Parathyroid adenoma (tissue), 2 donors: Measurements from ENCODE around the gene GALNT16.

Source experiments
- H2AFZ ChIP-seq: fragments of 300-600 bp; sonication (generic); one replicate; pipeline ENCODE4 v1.7.0; 2017; ENCODE audit warnings: antibody characterized with exemption, mild to moderate bottlenecking
- H3K27ac ChIP-seq: fragments of 300-600 bp; sonication (generic); one replicate; pipeline ENCODE4 v1.7.0; 2017
- H3K27me3 ChIP-seq: fragments of 300-600 bp; sonication (generic); one replicate; pipeline ENCODE4 v1.7.0; 2017; ENCODE audit warnings: low read length; ENCODE audit not compliant: control insufficient read depth, insufficient read depth
- H3K36me3 ChIP-seq: fragments of 300-600 bp; sonication (generic); one replicate; pipeline ENCODE4 v1.7.0; 2017; ENCODE audit warnings: low read length; ENCODE audit not compliant: control insufficient read depth, insufficient read depth
- H3K4me1 ChIP-seq: fragments of 300-600 bp; sonication (generic); one replicate; pipeline ENCODE4 v1.7.0; 2017; ENCODE audit warnings: control low read depth
- H3K4me2 ChIP-seq: fragments of 300-600 bp; sonication (generic); one replicate; pipeline ENCODE4 v1.7.0; 2017; ENCODE audit warnings: low read length
- H3K4me3 ChIP-seq: fragments of 300-600 bp; sonication (generic); one replicate; pipeline ENCODE4 v1.7.0; 2017; ENCODE audit warnings: low read depth, low read length
- H3K79me2 ChIP-seq: fragments of 300-600 bp; sonication (generic); one replicate; pipeline ENCODE4 v1.7.0; 2017; ENCODE audit warnings: control low read depth
- H3K9ac ChIP-seq: fragments of 300-600 bp; sonication (generic); one replicate; pipeline ENCODE4 v1.7.0; 2017; ENCODE audit warnings: mild to moderate bottlenecking
- H3K9me3 ChIP-seq: fragments of 300-600 bp; sonication (generic); one replicate; pipeline ENCODE4 v1.7.0; 2017; ENCODE audit warnings: low read length; ENCODE audit not compliant: control insufficient read depth
- TF ChIP-seq, protein P1 (sequence below): fragments of 300-600 bp; sonication (generic); IDR thresholded peaks from one replicate; pipeline ENCODE4 v1.7.0; 2017; ENCODE audit warnings: antibody characterized with exemption, mild to moderate bottlenecking
- donor health status: primary hyperparathyroidism.

GALNT16 gene

DNA sequence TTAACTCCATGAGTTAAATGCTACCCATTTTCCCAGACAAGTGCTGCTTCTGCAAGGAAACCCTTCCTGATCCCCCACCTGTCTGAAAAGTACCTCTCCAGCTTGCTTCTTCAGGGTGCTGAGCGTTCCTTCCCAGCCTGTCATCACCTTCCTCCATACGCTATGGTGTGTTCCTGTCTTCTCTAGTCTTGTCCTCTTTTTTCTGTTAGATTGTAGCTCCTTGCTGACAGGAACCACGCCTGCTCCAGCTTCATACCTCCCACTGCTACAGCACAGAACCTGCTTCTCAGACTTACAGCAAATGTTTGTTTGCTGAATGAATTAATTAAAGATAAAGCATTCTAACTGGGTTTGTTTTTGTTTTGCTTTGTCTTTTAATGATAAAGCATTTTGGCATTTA is 99.0 kb downstream of the GALNT16 start:
- no peaks in the 10 kb centered on the region for H3K36me3 ChIP-seq
- H3K4me1 ChIP-seq = no peaks in the 10 kb centered on the region
- H3K9me3 ChIP-seq = no peaks in the 10 kb centered on the region
- H3K9ac ChIP-seq = no peak overlapping the region
- H3K27me3 ChIP-seq = no peaks in the 10 kb centered on the region
- no peak overlapping the region for H3K4me3 ChIP-seq
- no peak overlapping the region for H2AFZ ChIP-seq
- no peaks in the 10 kb centered on the region for H3K79me2 ChIP-seq
- TF ChIP-seq, protein P1, sequence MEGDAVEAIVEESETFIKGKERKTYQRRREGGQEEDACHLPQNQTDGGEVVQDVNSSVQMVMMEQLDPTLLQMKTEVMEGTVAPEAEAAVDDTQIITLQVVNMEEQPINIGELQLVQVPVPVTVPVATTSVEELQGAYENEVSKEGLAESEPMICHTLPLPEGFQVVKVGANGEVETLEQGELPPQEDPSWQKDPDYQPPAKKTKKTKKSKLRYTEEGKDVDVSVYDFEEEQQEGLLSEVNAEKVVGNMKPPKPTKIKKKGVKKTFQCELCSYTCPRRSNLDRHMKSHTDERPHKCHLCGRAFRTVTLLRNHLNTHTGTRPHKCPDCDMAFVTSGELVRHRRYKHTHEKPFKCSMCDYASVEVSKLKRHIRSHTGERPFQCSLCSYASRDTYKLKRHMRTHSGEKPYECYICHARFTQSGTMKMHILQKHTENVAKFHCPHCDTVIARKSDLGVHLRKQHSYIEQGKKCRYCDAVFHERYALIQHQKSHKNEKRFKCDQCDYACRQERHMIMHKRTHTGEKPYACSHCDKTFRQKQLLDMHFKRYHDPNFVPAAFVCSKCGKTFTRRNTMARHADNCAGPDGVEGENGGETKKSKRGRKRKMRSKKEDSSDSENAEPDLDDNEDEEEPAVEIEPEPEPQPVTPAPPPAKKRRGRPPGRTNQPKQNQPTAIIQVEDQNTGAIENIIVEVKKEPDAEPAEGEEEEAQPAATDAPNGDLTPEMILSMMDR = no peak
- H3K4me2 ChIP-seq = no peak overlapping the region
- H3K27ac ChIP-seq = no peak overlapping the region

DNA sequence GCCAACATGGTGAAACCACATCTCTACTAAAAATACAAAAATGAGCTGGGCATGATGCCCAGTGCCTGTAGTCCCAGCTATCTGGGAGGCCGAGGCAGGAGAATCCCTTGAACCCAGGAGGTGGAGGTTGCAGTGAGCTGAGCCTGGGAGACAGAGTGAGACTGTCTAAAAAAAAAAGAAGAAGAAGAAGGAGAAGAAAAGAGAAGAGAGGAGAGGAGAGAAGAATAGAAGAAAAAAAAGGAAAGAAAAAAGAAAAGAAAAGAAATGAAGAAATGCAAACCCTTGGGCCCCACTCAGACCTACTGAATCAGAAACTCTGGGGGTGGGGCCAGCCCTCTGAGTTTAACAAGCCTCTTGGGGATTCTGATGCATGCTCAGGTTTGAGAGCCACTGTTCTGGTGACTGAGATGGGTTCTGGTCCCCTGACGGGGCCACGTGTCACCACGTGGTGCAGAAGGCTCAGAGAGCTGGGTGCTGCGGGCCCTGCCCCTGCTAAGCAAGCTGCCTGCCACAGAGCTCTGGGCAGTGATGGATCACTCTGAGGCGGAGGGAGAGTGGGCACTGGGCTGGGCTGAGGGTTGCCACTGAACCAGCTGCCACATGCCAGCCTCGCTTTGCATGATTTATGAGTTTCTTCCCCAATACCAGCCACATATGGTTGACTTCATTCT is 100.6 kb downstream of the GALNT16 start:
- no peak overlapping the region for H3K27ac ChIP-seq
- no peak overlapping the region for H2AFZ ChIP-seq
- H3K4me2 ChIP-seq = no peak overlapping the region
- TF ChIP-seq, protein P1 = no peak
- H3K36me3 ChIP-seq = no peaks in the 10 kb centered on the region
- H3K9me3 ChIP-seq = no peaks in the 10 kb centered on the region
- no peak overlapping the region for H3K9ac ChIP-seq
- H3K79me2 ChIP-seq = no peaks in the 10 kb centered on the region
- no peaks in the 10 kb centered on the region for H3K4me1 ChIP-seq
- H3K27me3 ChIP-seq = no peaks in the 10 kb centered on the region
- H3K4me3 ChIP-seq = no peak overlapping the region

DNA sequence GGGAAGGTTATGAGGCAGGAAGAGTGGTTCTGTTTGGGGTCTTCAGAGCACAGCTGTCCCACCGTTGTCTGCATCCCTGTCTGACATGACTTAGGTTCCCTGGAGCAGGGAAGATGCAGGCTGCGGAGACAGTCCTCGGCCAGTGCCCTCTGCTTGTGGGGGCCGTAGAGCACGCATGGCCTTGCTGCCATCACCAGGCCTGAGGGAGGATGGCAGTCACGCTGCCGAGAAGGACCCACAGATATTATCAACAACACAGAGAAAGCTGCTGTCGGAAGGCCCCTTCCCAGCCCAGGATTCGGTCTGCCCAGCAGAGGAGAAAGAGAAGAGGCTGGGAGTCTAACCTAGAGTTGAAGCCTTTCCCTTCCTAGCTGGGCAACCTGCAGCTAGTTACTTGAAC is 103.1 kb downstream of the GALNT16 start:
- Histone ChIP-seq H2AFZ (peak overlapping the region; percentile 39), H3K79me2 (no peaks in the 10 kb centered on the region), H3K9me3 (no peaks in the 10 kb centered on the region), H3K9ac (no peak overlapping the region), H3K27ac (no peak overlapping the region), H3K4me3 (no peak overlapping the region), H3K27me3 (no peaks in the 10 kb centered on the region), H3K36me3 (no peaks in the 10 kb centered on the region), H3K4me1 (no peaks in the 10 kb centered on the region), H3K4me2 (no peak overlapping the region)
- TF ChIP-seq, protein P1 = peak; percentile 66

DNA sequence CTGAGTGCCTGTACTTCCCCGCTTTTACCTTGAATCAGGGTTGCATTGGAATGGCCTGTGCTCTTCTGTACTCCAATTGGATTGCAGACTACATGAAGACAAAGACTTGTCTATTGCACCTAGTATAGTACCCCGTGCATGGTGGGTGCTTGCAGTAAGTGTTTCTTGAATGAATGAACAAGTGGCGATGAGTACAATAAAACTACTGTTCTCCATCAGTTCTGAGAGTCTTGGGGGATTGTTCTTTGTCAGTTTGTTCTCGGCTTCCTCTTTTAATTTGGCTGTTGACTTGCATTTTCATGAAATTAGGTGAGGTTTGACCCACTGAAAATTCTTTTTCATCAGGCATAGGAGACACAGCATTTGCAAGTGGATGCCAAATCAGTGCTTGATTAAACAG is 104.0 kb downstream of the GALNT16 start:
- Histone ChIP-seq H3K4me1 (no peaks in the 10 kb centered on the region), H3K4me3 (no peak overlapping the region), H3K4me2 (no peak overlapping the region), H3K27me3 (no peaks in the 10 kb centered on the region), H3K9ac (no peak overlapping the region), H3K36me3 (no peaks in the 10 kb centered on the region), H3K79me2 (no peaks in the 10 kb centered on the region), H3K27ac (no peak overlapping the region), H2AFZ (no peak overlapping the region), H3K9me3 (no peaks in the 10 kb centered on the region)
- TF ChIP-seq, protein P1 = no peak

DNA sequence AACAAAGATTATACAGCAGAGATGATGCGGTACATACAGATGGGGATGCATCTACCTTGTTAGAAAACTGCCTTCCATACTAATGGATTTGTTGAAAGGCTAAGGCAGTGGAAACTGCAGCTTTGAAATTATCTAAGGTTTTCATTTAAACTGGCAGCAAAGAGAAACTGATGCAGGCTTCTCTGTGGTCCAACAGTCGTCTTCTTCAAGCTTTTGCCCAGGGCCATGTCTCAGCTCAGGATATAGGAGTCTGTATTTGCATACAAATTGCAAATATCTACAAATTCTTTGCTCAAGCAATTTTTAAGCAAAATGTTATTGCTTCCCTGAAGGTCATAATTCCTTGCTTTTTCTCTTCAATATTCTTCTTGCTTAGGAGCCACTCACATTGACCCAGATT is 104.4 kb downstream of the GALNT16 start:
- TF ChIP-seq, protein P1 = no peak

More for the DNA sequence above, 104.4 kb downstream of the GALNT16 start:
- Histone ChIP-seq H3K36me3 (no peaks in the 10 kb centered on the region), H3K9ac (no peak overlapping the region), H3K4me3 (no peak overlapping the region), H3K4me2 (no peak overlapping the region), H3K27ac (no peak overlapping the region), H3K27me3 (no peaks in the 10 kb centered on the region), H3K79me2 (no peaks in the 10 kb centered on the region), H2AFZ (no peak overlapping the region), H3K9me3 (no peaks in the 10 kb centered on the region), H3K4me1 (no peaks in the 10 kb centered on the region)
